Vagina (tissue), 2 donors: ENCODE measurements around the gene CHAT. TPM values are rescaled to one million over a fixed set of nuclear protein-coding genes. Genes with fewer than 3 reads are reported as not detected.
A peak's percentile ranks its signal among the peaks of the same experiment; 100 is the strongest.

Experiments
- DNase-seq, 2 donors: peaks; one replicate each; pipeline ENCODE4 v3.0.0-alpha.2; 2017; ENCODE audit errors: extremely low spot score in 2 of 2
- H3K27ac ChIP-seq: fragments of 200-600 bp; sonication (generic); one replicate; pipeline ENCODE4 v1.5.1; 2019
- H3K27me3 ChIP-seq: fragments of 200-600 bp; sonication (generic); one replicate; pipeline ENCODE4 v1.5.1; 2019
- H3K36me3 ChIP-seq, 2 donors: fragments of 200-600 bp; sonication (generic); one replicate each; pipeline ENCODE4 v1.5.1; 2017 to 2019
- H3K4me1 ChIP-seq: fragments of 200-600 bp; sonication (generic); one replicate; pipeline ENCODE4 v1.5.1; 2019
- H3K4me3 ChIP-seq, 2 donors: fragments of 200-600 bp; sonication (generic); 1 replicate in 1 of 2; 2 replicates in 1 of 2; pipeline ENCODE4 v1.5.1; 2016 to 2019
- H3K9me3 ChIP-seq: fragments of 200-600 bp; sonication (generic); one replicate; pipeline ENCODE4 v1.5.1; 2019
- CTCF ChIP-seq, 3 experiments: fragments of 450-650 bp in 2 of 3; fragments of 200-600 bp in 1 of 3; sonication (generic) in 1 of 3; IDR thresholded peaks; one replicate each; pipeline ENCODE4 v1.5.1; 2017 to 2019; ENCODE audit warnings: antibody characterized with exemption in 3 of 3, mild to moderate bottlenecking in 2 of 3, moderate library complexity in 2 of 3
- POLR2A ChIP-seq, 2 donors: fragments of 450-650 bp; IDR thresholded peaks; one replicate each; pipeline ENCODE4 v1.6.1; 2017; ENCODE audit warnings: antibody characterized with exemption in 2 of 2, mild to moderate bottlenecking in 2 of 2, moderate library complexity in 2 of 2
- POLR2AphosphoS5 ChIP-seq, 2 donors: sonication (generic); formaldehyde crosslinking; IDR thresholded peaks; one replicate each; pipeline ENCODE4 v1.9.0; 2017; ENCODE audit warnings: antibody characterized with exemption in 2 of 2, mild to moderate bottlenecking in 2 of 2, low read depth in 1 of 2; ENCODE audit not compliant: insufficient read depth in 1 of 2
- intact Hi-C: fragments of 100-400 bp; cut with DNase I; formaldehyde crosslinking; loops from one replicate; pipeline ENCODE4 v1.15.1; 2023
- total RNA-seq: library from RNA; depleted of rRNA; stranded (reverse); fragments of >200 nt; gene quantifications from one replicate; pipeline ENCODE4 v1.2.3, GENCODE V29; 2016

Gene CHAT
- total RNA-seq, 1 donor from 2014 or later = not detected

DNA sequence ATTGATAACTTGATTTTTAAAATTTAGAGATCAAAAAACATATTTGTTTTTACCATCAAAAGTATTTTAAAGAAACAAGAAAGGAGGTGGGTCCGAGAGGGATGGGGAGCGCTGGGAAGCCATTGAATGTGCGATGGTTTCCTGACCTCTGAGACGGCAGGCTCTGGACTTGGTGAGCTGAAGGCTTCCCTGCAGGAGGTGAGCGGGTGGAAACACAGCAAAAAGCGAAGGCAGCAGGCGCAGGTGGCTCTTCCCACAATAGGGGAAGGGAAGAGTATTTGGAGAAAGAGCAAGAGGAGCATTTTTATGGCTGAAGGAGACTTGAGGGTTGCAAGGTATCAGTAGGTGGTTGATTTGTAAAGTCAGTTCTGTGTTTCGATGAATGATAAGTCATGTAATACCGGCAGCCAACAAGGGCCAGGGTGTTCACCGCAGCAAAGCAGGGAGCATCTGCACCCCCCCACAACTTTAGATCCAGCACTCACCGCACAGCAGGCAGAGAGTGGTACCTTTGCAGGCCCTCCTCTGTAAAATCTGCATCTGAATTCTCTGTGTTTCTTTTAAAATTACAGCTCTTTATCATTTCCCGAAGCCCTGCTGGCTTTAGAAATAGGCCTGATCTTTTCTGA lies 76.2 kb downstream of the CHAT start:
- Histone ChIP-seq H3K27me3 (no peaks in the 10 kb centered on the region), H3K27ac (no peak overlapping the region), H3K4me3 (no peak overlapping the region), H3K9me3 (no peaks in the 10 kb centered on the region), H3K36me3 (no peaks in the 10 kb centered on the region), H3K4me1 (no peaks in the 10 kb centered on the region)
- no peak for TF ChIP-seq CTCF (IDR thresholded peaks at IDR 0.05)
- TF ChIP-seq POLR2A (IDR thresholded peaks at IDR 0.05) = no peak
- TF ChIP-seq POLR2AphosphoS5 (IDR thresholded peaks at IDR 0.05; ENCODE audit: insufficient read depth in 1 of 2, low read depth in 1 of 2) = no peak
- intact Hi-C loops = no loop called here
- DNase-seq = peak in 1 of 2 donors; percentile 62

DNA sequence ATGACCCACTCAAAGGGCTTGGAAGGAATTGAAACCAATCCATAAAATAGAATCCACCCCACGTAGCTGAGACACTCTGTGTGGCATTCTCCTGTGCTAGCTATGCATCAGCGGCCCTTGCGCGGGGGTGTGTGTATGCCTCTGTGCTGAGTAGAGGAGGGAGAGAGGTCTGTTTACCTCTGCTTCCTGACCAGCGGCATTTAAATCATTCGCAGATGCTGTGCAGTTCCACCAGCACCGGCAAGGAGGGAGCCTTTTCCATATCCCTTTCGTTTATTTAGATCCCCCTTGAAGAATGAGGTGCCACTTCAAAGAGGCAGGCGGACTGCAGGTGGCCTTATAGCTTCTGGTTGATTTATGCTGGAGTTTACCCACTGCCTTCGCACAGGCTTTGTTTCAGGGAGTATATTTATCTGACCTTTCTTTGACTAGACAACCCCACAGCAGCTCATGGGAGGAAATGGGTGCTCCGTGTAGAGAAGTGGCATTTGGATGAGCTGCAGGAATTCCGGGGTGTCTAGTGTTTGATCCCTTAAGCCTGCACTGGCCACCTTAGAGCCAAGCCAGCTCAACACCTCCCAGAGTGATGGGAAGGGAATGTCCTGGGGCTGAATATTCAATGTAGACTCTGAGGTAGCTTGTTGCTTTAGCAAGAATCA lies 77.0 kb downstream of the CHAT start:
- no peaks in the 10 kb centered on the region for H3K27me3 ChIP-seq
- H3K4me1 ChIP-seq = no peaks in the 10 kb centered on the region
- TF ChIP-seq CTCF (IDR thresholded peaks at IDR 0.05) (no peak), POLR2A (IDR thresholded peaks at IDR 0.05) (no peak), POLR2AphosphoS5 (IDR thresholded peaks at IDR 0.05; ENCODE audit: insufficient read depth in 1 of 2, low read depth in 1 of 2) (no peak)
- H3K9me3 ChIP-seq = no peaks in the 10 kb centered on the region
- intact Hi-C loops = no loop called here
- no peak overlapping the region for H3K4me3 ChIP-seq
- no peak overlapping the region for H3K27ac ChIP-seq
- DNase-seq = peak in 1 of 2 donors; percentile 69
- no peaks in the 10 kb centered on the region for H3K36me3 ChIP-seq

DNA sequence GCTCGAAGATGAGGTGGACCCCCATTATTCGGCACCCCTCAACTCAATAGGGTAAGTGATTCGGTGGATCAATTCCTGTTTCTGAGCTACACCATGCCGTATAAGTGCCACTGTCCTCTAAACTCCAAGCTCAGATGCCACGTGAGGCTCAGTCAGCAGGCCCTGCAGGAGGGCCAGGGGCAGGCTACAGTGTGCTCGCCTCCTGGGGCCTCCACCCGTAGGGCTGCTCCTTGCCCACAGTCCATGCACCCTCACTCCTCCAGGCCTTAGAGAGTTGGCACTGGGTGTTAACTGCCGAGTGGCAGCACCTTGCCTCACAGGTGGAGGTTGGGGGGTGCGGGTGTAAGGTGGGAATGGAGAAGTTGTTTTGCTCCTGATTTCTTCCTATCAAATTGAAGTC lies 77.8 kb downstream of the CHAT start:
- peak in 1 of 2 donors; percentile 76 for DNase-seq
- no peaks in the 10 kb centered on the region for H3K4me1 ChIP-seq
- H3K9me3 ChIP-seq = no peaks in the 10 kb centered on the region
- H3K4me3 ChIP-seq = no peak overlapping the region
- TF ChIP-seq POLR2AphosphoS5 (IDR thresholded peaks at IDR 0.05; ENCODE audit: insufficient read depth in 1 of 2, low read depth in 1 of 2) (no peak), CTCF (IDR thresholded peaks at IDR 0.05) (no peak), POLR2A (IDR thresholded peaks at IDR 0.05) (no peak)
- intact Hi-C loops = no loop called here
- H3K27me3 ChIP-seq = no peaks in the 10 kb centered on the region
- no peaks in the 10 kb centered on the region for H3K36me3 ChIP-seq
- H3K27ac ChIP-seq = no peak overlapping the region

DNA sequence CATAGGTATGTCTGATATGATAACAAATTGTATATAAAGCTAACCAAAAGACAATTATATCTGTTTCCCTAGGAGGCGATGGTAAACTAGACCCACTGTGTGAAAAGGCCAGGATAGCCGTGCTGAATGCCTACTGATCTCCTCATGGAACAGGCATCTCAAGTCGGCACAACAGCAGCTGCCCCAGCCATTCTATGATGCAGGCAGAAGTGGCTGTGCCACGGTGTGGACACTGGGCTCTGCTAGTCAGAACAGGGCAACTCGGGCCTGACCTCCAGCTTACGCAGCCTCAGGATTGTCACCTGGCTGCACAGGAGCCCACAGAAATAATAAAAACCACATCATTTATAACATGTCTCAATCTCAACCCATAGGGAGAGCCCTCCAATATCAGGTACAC lies 80.6 kb downstream of the CHAT start:
- no peak overlapping the region for H3K4me3 ChIP-seq
- no peaks in the 10 kb centered on the region for H3K27me3 ChIP-seq
- intact Hi-C loops = no loop called here
- no peak for TF ChIP-seq POLR2AphosphoS5 (IDR thresholded peaks at IDR 0.05; ENCODE audit: insufficient read depth in 1 of 2, low read depth in 1 of 2)
- TF ChIP-seq POLR2A (IDR thresholded peaks at IDR 0.05) = no peak
- TF ChIP-seq CTCF (IDR thresholded peaks at IDR 0.05) = no peak
- no peak overlapping the region for H3K27ac ChIP-seq
- DNase-seq = no peak
- H3K4me1 ChIP-seq = no peaks in the 10 kb centered on the region
- H3K36me3 ChIP-seq = no peaks in the 10 kb centered on the region
- H3K9me3 ChIP-seq = no peaks in the 10 kb centered on the region

DNA sequence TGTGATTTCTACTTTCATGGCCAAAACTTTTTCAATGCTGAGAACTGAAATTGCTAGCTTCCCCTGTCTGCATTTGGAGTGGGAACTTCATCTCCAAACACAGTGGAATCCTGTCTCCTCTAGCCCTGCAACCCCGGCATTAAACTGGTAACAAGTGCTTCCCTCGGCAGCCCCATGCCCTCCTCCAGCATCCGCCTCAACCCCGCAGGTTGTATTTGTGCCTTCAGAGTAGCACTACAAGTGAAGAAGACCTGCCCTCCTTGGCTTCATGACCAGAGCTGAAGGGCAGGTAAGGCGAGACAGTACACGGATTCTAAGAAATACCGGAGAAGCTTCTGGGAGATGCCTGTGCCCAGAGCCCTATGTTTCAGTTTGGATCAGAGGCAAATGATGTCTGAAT lies 82.5 kb downstream of the CHAT start:
- no peaks in the 10 kb centered on the region for H3K36me3 ChIP-seq
- H3K4me3 ChIP-seq = no peak overlapping the region
- H3K27ac ChIP-seq = no peak overlapping the region
- no peaks in the 10 kb centered on the region for H3K9me3 ChIP-seq
- H3K4me1 ChIP-seq = no peaks in the 10 kb centered on the region
- H3K27me3 ChIP-seq = no peaks in the 10 kb centered on the region
- TF ChIP-seq POLR2A (IDR thresholded peaks at IDR 0.05) = no peak
- no peak for TF ChIP-seq POLR2AphosphoS5 (IDR thresholded peaks at IDR 0.05; ENCODE audit: insufficient read depth in 1 of 2, low read depth in 1 of 2)
- TF ChIP-seq CTCF (IDR thresholded peaks at IDR 0.05) = no peak
- intact Hi-C loops = no loop called here
- DNase-seq = no peak
